MM.1S (cell line): ENCODE measurements around the gene SLC26A2.

ENCODE experiments used
- DNase-seq: peaks from one replicate; pipeline ENCODE4 v3.0.0-alpha.2; 2015
- H2AFZ ChIP-seq: fragments of 300-600 bp; sonication (generic); 2 replicates; pipeline ENCODE4 v1.6.0; 2016; ENCODE audit warnings: antibody characterized with exemption, low read length
- H3F3A ChIP-seq: fragments of 300-600 bp; sonication (generic); 2 replicates; pipeline ENCODE4 v1.6.1; 2016; ENCODE audit warnings: mild to moderate bottlenecking, antibody characterized with exemption, low read length, moderate library complexity, mixed read lengths; ENCODE audit not compliant: insufficient read depth
- H3K27ac ChIP-seq: fragments of 300-600 bp; sonication (generic); 2 replicates; pipeline ENCODE4 v1.5.1; 2016; ENCODE audit warnings: mild to moderate bottlenecking, low read length
- H3K27me3 ChIP-seq: fragments of 300-600 bp; sonication (generic); replicated peaks from 2 replicates; pipeline ENCODE4 v1.6.0; 2016; ENCODE audit warnings: low read length; ENCODE audit not compliant: insufficient read depth
- H3K36me3 ChIP-seq: fragments of 300-600 bp; sonication (generic); replicated peaks from 2 replicates; pipeline ENCODE4 v1.6.1; 2016; ENCODE audit warnings: mild to moderate bottlenecking, low read length, mixed read lengths; ENCODE audit not compliant: insufficient read depth
- H3K4me1 ChIP-seq: fragments of 300-600 bp; sonication (generic); 2 replicates; pipeline ENCODE4 v1.6.1; 2016; ENCODE audit warnings: low read length, mixed read lengths
- H3K4me2 ChIP-seq: fragments of 300-600 bp; sonication (generic); 2 replicates; pipeline ENCODE4 v1.6.0; 2016; ENCODE audit warnings: low read depth, low read length
- H3K4me3 ChIP-seq: fragments of 300-600 bp; sonication (generic); 2 replicates; pipeline ENCODE4 v1.5.1; 2016; ENCODE audit warnings: low read length, mixed read lengths
- H3K79me2 ChIP-seq: fragments of 300-600 bp; sonication (generic); 2 replicates; pipeline ENCODE4 v1.6.1; 2016; ENCODE audit warnings: mixed run types, low read length, mixed read lengths
- H3K9ac ChIP-seq: fragments of 300-600 bp; sonication (generic); 2 replicates; pipeline ENCODE4 v1.6.1; 2016; ENCODE audit warnings: low read length, mixed read lengths
- H3K9me2 ChIP-seq: fragments of 300-600 bp; sonication (generic); replicated peaks from 2 replicates; pipeline ENCODE4 v1.6.1; 2016; ENCODE audit warnings: mild to moderate bottlenecking, low read length, mixed read lengths; ENCODE audit not compliant: insufficient read depth
- H3K9me3 ChIP-seq: fragments of 300-600 bp; sonication (generic); replicated peaks from 2 replicates; pipeline ENCODE4 v1.6.1; 2016; ENCODE audit warnings: mild to moderate bottlenecking, low read length, mixed read lengths; ENCODE audit not compliant: insufficient read depth
- H4K20me1 ChIP-seq: fragments of 300-600 bp; sonication (generic); 2 replicates; pipeline ENCODE4 v1.6.1; 2016; ENCODE audit warnings: mild to moderate bottlenecking, low read length, moderate library complexity, mixed read lengths; ENCODE audit not compliant: insufficient read depth
- EZH2 ChIP-seq: fragments of 300-600 bp; sonication (generic); optimal IDR thresholded peaks from 2 replicates; pipeline ENCODE3; 2017; ENCODE audit warnings: low read depth, mild to moderate bottlenecking, antibody characterized with exemption, low read length, mixed read lengths
- EZH2phosphoT487 ChIP-seq: fragments of 300-600 bp; sonication (generic); IDR thresholded peaks from 2 replicates; pipeline ENCODE4 v1.6.1; 2018; ENCODE audit warnings: antibody characterized with exemption, low read length
- TF ChIP-seq, protein P1 (sequence below): fragments of 300-600 bp; sonication (generic); IDR thresholded peaks from 2 replicates; pipeline ENCODE4 v1.5.1; 2016; ENCODE audit warnings: antibody characterized with exemption, low read length, mixed read lengths

Gene SLC26A2

GRCh38 chr5:149944666-149945065 lies 15.9 kb upstream of the SLC26A2 start, which contains the start of gene PDE6A:
TSS of gene PDE6A (minus strand) at chr5:149944793. CDS start at chr5:149944673, 120 bp downstream.
- H3K27me3 ChIP-seq, result no peaks in the 10 kb centered on the region
- H3K9me3 ChIP-seq, result no peaks in the 10 kb centered on the region
- H3K9ac ChIP-seq, result no peak within 1 kb of the TSS
- no peaks in the 10 kb centered on the region for H3K9me2 ChIP-seq
- H3F3A ChIP-seq, result no peaks in the 10 kb centered on the region
- no peak within 1 kb of the TSS for H3K27ac ChIP-seq
- DNase-seq, result no peak
- no peaks in the 10 kb centered on the region for H4K20me1 ChIP-seq
- H3K4me3 ChIP-seq, result no peak within 1 kb of the TSS
- TF ChIP-seq, protein P1, sequence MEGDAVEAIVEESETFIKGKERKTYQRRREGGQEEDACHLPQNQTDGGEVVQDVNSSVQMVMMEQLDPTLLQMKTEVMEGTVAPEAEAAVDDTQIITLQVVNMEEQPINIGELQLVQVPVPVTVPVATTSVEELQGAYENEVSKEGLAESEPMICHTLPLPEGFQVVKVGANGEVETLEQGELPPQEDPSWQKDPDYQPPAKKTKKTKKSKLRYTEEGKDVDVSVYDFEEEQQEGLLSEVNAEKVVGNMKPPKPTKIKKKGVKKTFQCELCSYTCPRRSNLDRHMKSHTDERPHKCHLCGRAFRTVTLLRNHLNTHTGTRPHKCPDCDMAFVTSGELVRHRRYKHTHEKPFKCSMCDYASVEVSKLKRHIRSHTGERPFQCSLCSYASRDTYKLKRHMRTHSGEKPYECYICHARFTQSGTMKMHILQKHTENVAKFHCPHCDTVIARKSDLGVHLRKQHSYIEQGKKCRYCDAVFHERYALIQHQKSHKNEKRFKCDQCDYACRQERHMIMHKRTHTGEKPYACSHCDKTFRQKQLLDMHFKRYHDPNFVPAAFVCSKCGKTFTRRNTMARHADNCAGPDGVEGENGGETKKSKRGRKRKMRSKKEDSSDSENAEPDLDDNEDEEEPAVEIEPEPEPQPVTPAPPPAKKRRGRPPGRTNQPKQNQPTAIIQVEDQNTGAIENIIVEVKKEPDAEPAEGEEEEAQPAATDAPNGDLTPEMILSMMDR, result no peak
- no peak for TF ChIP-seq EZH2
- TF ChIP-seq EZH2phosphoT487, result no peak
- H3K79me2 ChIP-seq, result no peaks in the 10 kb centered on the region
- H3K4me1 ChIP-seq, result peaks cover 1% of the 10 kb centered on the region
- H2AFZ ChIP-seq, result no peak within 1 kb of the TSS
- H3K4me2 ChIP-seq, result no peak within 1 kb of the TSS
- H3K36me3 ChIP-seq, result no peaks in the 10 kb centered on the region

GRCh38 chr5:149946118-149946517 lies 14.4 kb upstream of the SLC26A2 start:
- H3K9me3 ChIP-seq, result no peaks in the 10 kb centered on the region
- no peak overlapping the region for H3K4me2 ChIP-seq
- no peak for DNase-seq
- H3K27ac ChIP-seq, result no peak overlapping the region
- no peak overlapping the region for H2AFZ ChIP-seq
- TF ChIP-seq EZH2phosphoT487 (no peak), EZH2 (no peak)
- TF ChIP-seq, protein P1, result no peak
- no peaks in the 10 kb centered on the region for H3K4me1 ChIP-seq
- no peaks in the 10 kb centered on the region for H3F3A ChIP-seq
- H4K20me1 ChIP-seq, result no peaks in the 10 kb centered on the region
- H3K27me3 ChIP-seq, result no peaks in the 10 kb centered on the region
- no peaks in the 10 kb centered on the region for H3K36me3 ChIP-seq
- H3K9ac ChIP-seq, result no peak overlapping the region
- H3K9me2 ChIP-seq, result no peaks in the 10 kb centered on the region
- no peaks in the 10 kb centered on the region for H3K79me2 ChIP-seq
- no peak overlapping the region for H3K4me3 ChIP-seq

DNA sequence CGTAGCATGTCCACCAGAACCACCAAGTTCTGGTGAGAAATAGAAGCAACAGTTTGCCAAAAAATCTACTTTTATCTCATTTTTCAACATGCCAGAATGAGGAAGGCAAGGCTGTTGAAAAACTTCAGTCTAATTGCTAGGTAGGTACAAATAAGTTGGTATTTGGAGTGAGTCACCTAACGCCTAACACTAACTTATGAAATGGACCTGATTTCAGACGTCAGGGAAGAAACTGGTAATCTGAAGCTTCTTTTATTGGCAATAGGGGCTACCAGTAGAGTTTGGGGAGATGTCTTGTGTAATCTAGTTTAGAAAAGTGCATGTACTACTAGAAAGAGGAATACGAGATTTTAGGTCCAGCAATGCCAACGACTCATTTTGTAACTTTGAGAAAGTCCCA lies 11.6 kb upstream of the SLC26A2 start:
- TF ChIP-seq, protein P1, result no peak
- TF ChIP-seq EZH2 (no peak), EZH2phosphoT487 (no peak)
- Histone ChIP-seq H3K4me2 (no peak overlapping the region), H3K9me2 (no peaks in the 10 kb centered on the region), H3K9ac (no peak overlapping the region), H2AFZ (no peak overlapping the region), H4K20me1 (no peaks in the 10 kb centered on the region), H3F3A (no peaks in the 10 kb centered on the region), H3K36me3 (no peaks in the 10 kb centered on the region), H3K27me3 (no peaks in the 10 kb centered on the region), H3K79me2 (no peaks in the 10 kb centered on the region), H3K27ac (no peak overlapping the region), H3K4me3 (no peak overlapping the region), H3K9me3 (no peaks in the 10 kb centered on the region), H3K4me1 (no peaks in the 10 kb centered on the region)
- DNase-seq, result no peak
